Lower leg skin (tissue), 3 donors: Measurements from ENCODE around the gene IGSF9.

Experiments used
- POLR2A ChIP-seq, 2 donors: fragments of 450-650 bp; IDR thresholded peaks; one replicate each; pipeline ENCODE4 v1.6.1; 2016 to 2017; ENCODE audit warnings: antibody characterized with exemption in 2 of 2, mild to moderate bottlenecking in 1 of 2, moderate library complexity in 1 of 2
- TF ChIP-seq, protein P1 (sequence below), 3 donors: fragments of 450-650 bp; IDR thresholded peaks; one replicate each; pipeline ENCODE4 v1.5.1; 2016; ENCODE audit warnings: antibody characterized with exemption in 3 of 3, mild to moderate bottlenecking in 3 of 3, moderate library complexity in 2 of 3

DNA sequence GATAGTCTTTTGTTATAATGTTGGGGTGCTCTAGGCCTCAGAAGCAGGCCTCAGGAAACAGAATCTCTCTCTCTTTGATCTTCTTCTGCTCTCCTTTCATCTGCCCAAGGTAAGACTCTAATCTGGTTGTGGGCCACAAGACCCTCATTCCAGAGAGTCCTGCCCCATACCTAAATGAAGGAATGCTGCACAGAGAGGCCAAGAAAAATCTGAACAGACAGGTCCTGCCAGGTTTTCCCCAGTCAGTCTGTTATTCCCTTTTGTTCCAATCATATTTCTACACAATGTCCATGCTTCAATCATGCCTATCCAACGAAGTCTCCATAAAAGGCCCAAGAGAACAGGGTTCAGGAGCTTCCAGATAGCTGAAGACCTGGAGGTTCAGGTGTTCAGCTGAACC is 38.5 kb downstream of the IGSF9 start:
- TF ChIP-seq, protein P1, sequence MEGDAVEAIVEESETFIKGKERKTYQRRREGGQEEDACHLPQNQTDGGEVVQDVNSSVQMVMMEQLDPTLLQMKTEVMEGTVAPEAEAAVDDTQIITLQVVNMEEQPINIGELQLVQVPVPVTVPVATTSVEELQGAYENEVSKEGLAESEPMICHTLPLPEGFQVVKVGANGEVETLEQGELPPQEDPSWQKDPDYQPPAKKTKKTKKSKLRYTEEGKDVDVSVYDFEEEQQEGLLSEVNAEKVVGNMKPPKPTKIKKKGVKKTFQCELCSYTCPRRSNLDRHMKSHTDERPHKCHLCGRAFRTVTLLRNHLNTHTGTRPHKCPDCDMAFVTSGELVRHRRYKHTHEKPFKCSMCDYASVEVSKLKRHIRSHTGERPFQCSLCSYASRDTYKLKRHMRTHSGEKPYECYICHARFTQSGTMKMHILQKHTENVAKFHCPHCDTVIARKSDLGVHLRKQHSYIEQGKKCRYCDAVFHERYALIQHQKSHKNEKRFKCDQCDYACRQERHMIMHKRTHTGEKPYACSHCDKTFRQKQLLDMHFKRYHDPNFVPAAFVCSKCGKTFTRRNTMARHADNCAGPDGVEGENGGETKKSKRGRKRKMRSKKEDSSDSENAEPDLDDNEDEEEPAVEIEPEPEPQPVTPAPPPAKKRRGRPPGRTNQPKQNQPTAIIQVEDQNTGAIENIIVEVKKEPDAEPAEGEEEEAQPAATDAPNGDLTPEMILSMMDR (IDR thresholded peaks at IDR 0.05) = no peak
- TF ChIP-seq POLR2A (IDR thresholded peaks at IDR 0.05) = no peak
